GM23338 (cell line): Measurements from ENCODE around the gene ANKRD11. TPM values are rescaled to one million over a fixed set of nuclear protein-coding genes. Genes with fewer than 3 reads are reported as not detected.

Source experiments
- ATAC-seq: fragments of 200-7000 bp; cut with Tn5 transposase; 3 replicates; pipeline ENCODE4 v1.9.1; 2020
- DNase-seq: peaks from one replicate; pipeline ENCODE4 v3.0.0-alpha.2; 2015; ENCODE audit warnings: low spot score
- H2AFZ ChIP-seq: fragments of 200-600 bp; sonication (generic); 2 replicates; pipeline ENCODE4 v1.8.0; 2016; ENCODE audit warnings: antibody characterized with exemption, mild to moderate bottlenecking, moderate library complexity
- H3F3A ChIP-seq: fragments of 200-600 bp; sonication (generic); replicated peaks from 2 replicates; pipeline ENCODE4 v1.8.0; 2017; ENCODE audit warnings: antibody characterized with exemption, mixed run types, low read depth
- H3K27ac ChIP-seq: fragments of 200-600 bp; sonication (generic); 2 replicates; pipeline ENCODE4 v1.6.1; 2016; ENCODE audit warnings: low read depth
- H3K27me3 ChIP-seq: fragments of 200-600 bp; sonication (generic); 2 replicates; pipeline ENCODE4 v1.8.0; 2016; ENCODE audit warnings: mild to moderate bottlenecking, mixed run types, moderate library complexity; ENCODE audit not compliant: insufficient read depth
- H3K36me3 ChIP-seq: fragments of 200-600 bp; sonication (generic); 2 replicates; pipeline ENCODE4 v1.8.0; 2016; ENCODE audit warnings: mild to moderate bottlenecking; ENCODE audit not compliant: insufficient read depth
- H3K4me1 ChIP-seq: fragments of 200-600 bp; sonication (generic); 2 replicates; pipeline ENCODE4 v1.8.0; 2016; ENCODE audit warnings: mild to moderate bottlenecking, moderate library complexity; ENCODE audit not compliant: insufficient read depth
- H3K4me2 ChIP-seq: fragments of 200-600 bp; sonication (generic); 2 replicates; pipeline ENCODE4 v1.7.1; 2017; ENCODE audit warnings: mixed run types
- H3K4me3 ChIP-seq: fragments of 200-600 bp; sonication (generic); 2 replicates; pipeline ENCODE4 v1.6.1; 2016; ENCODE audit warnings: mixed run types
- H3K79me2 ChIP-seq: fragments of 200-600 bp; sonication (generic); replicated peaks from 2 replicates; pipeline ENCODE4 v1.8.0; 2017; ENCODE audit warnings: mild to moderate bottlenecking; ENCODE audit not compliant: insufficient read depth
- H3K9me2 ChIP-seq: fragments of 200-600 bp; sonication (generic); 2 replicates; pipeline ENCODE4 v1.8.0; 2017; ENCODE audit not compliant: insufficient read depth
- H4K20me1 ChIP-seq: fragments of 200-600 bp; sonication (generic); replicated peaks from 2 replicates; pipeline ENCODE4 v1.8.0; 2017; ENCODE audit warnings: mild to moderate bottlenecking; ENCODE audit not compliant: insufficient read depth
- H3K27ac Mint-ChIP-seq: 2 replicates; pipeline ENCODE4 v1.8.0; 2020; ENCODE audit warnings: inconsistent platforms, mild to moderate bottlenecking, moderate library complexity, mixed read lengths
- H3K27me3 Mint-ChIP-seq: 3 replicates; pipeline ENCODE4 v1.8.0; 2022; ENCODE audit warnings: low read depth, mild to moderate bottlenecking, moderate library complexity, mixed read lengths, inconsistent platforms; ENCODE audit not compliant: insufficient read depth, poor library complexity
- H3K36me3 Mint-ChIP-seq: 3 replicates; pipeline ENCODE4 v1.8.0; 2021; ENCODE audit warnings: low read depth, mild to moderate bottlenecking, inconsistent platforms, moderate library complexity, mixed read lengths
- H3K4me1 Mint-ChIP-seq: 3 replicates; pipeline ENCODE4 v1.8.0; 2020; ENCODE audit warnings: mild to moderate bottlenecking, inconsistent platforms, mixed read lengths
- H3K4me3 Mint-ChIP-seq: 3 replicates; pipeline ENCODE4 v1.8.0; 2021; ENCODE audit warnings: moderate library complexity, mild to moderate bottlenecking, inconsistent platforms, mixed read lengths
- H3K9me3 Mint-ChIP-seq: 3 replicates; pipeline ENCODE4 v1.8.0; 2020; ENCODE audit warnings: moderate library complexity, mild to moderate bottlenecking, inconsistent platforms, mixed read lengths
- CREB1 ChIP-seq: fragments of 250-450 bp; sonication (Bioruptor Pico); IDR thresholded peaks from 2 replicates; pipeline ENCODE4 v1.5.0; 2020; ENCODE audit warnings: low read depth, mild to moderate bottlenecking, moderate library complexity
- EZH2 ChIP-seq: fragments of 200-600 bp; sonication (generic); IDR thresholded peaks from one replicate; pipeline ENCODE4 v1.8.0; 2017; ENCODE audit warnings: antibody characterized with exemption, mild to moderate bottlenecking, low read depth; ENCODE audit not compliant: unreplicated experiment
- JUNB ChIP-seq: IDR thresholded peaks from one replicate; pipeline ENCODE4 v1.6.1; 2016; ENCODE audit warnings: antibody characterized with exemption; ENCODE audit not compliant: unreplicated experiment
- polyA plus RNA-seq: library from polyadenylated mRNA; unstranded; fragments of >200 nt; fragmentation: Nextera tagmentation; extraction: Ambion mirVana; gene quantifications from 2 replicates; pipeline ENCODE4 v1.2.1, GENCODE V29; 2016
- total RNA-seq: library from RNA; depleted of rRNA; stranded (reverse); fragments of >200 nt; shearing (Covaris generic); gene quantifications from 2 replicates; pipeline ENCODE4 v1.2.3, GENCODE V29; 2014
- TF ChIP-seq, protein P1 (sequence below): IDR thresholded peaks from 2 replicates; pipeline ENCODE4 v1.6.1; 2016; ENCODE audit warnings: antibody characterized with exemption
- TF ChIP-seq, protein P2 (sequence below): fragments of 250-450 bp; sonication (Bioruptor Pico); IDR thresholded peaks from 2 replicates; pipeline ENCODE4 v1.5.0; 2020; ENCODE audit warnings: mild to moderate bottlenecking, moderate library complexity
- TF ChIP-seq, protein P3 (sequence below): IDR thresholded peaks from one replicate; pipeline ENCODE4 v1.6.1; 2018; ENCODE audit warnings: antibody characterized with exemption; ENCODE audit not compliant: unreplicated experiment

Gene ANKRD11
- total and polyA plus RNA-seq, 2 experiments from 2014 or later, result 130 to 159 TPM

DNA sequence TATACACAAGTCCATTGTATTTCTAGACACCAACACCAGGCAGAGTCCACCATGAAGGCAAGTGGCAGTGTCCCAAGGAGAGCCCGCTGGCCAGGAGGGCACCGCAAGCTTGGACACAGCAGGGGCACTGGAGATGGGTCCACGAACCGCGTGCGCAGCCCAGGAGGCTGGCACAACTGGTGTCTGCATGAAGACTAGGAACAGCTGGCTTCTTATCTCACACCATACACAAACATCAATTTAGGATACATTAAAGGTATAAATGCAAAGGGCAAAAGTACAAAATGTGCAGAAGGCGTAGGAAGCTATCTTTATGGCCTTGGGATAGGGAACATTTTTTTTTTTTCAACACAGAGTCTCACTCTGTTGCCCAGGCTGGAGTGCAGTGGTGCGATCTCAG, 52.4 kb downstream of the ANKRD11 start:
- no peak for ATAC-seq
- H3K36me3 Mint-ChIP-seq, result peaks cover 26% of the 10 kb centered on the region
- peaks cover 89% of the 10 kb centered on the region for H4K20me1 ChIP-seq

More for the DNA sequence above, 52.4 kb downstream of the ANKRD11 start:
- Mint-ChIP-seq H3K4me1 (peaks cover 63% of the 10 kb centered on the region), H3K27me3 (peaks cover 19% of the 10 kb centered on the region), H3K27ac (no peak overlapping the region), H3K4me3 (no peak overlapping the region), H3K9me3 (no peaks in the 10 kb centered on the region; the same call in 1 of the 3 replicates)
- TF ChIP-seq EZH2 (no peak), CREB1 (CRISPR knock-in tag) (no peak), JUNB (no peak)
- TF ChIP-seq, protein P1, sequence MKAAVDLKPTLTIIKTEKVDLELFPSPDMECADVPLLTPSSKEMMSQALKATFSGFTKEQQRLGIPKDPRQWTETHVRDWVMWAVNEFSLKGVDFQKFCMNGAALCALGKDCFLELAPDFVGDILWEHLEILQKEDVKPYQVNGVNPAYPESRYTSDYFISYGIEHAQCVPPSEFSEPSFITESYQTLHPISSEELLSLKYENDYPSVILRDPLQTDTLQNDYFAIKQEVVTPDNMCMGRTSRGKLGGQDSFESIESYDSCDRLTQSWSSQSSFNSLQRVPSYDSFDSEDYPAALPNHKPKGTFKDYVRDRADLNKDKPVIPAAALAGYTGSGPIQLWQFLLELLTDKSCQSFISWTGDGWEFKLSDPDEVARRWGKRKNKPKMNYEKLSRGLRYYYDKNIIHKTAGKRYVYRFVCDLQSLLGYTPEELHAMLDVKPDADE, result no peak
- TF ChIP-seq, protein P2, sequence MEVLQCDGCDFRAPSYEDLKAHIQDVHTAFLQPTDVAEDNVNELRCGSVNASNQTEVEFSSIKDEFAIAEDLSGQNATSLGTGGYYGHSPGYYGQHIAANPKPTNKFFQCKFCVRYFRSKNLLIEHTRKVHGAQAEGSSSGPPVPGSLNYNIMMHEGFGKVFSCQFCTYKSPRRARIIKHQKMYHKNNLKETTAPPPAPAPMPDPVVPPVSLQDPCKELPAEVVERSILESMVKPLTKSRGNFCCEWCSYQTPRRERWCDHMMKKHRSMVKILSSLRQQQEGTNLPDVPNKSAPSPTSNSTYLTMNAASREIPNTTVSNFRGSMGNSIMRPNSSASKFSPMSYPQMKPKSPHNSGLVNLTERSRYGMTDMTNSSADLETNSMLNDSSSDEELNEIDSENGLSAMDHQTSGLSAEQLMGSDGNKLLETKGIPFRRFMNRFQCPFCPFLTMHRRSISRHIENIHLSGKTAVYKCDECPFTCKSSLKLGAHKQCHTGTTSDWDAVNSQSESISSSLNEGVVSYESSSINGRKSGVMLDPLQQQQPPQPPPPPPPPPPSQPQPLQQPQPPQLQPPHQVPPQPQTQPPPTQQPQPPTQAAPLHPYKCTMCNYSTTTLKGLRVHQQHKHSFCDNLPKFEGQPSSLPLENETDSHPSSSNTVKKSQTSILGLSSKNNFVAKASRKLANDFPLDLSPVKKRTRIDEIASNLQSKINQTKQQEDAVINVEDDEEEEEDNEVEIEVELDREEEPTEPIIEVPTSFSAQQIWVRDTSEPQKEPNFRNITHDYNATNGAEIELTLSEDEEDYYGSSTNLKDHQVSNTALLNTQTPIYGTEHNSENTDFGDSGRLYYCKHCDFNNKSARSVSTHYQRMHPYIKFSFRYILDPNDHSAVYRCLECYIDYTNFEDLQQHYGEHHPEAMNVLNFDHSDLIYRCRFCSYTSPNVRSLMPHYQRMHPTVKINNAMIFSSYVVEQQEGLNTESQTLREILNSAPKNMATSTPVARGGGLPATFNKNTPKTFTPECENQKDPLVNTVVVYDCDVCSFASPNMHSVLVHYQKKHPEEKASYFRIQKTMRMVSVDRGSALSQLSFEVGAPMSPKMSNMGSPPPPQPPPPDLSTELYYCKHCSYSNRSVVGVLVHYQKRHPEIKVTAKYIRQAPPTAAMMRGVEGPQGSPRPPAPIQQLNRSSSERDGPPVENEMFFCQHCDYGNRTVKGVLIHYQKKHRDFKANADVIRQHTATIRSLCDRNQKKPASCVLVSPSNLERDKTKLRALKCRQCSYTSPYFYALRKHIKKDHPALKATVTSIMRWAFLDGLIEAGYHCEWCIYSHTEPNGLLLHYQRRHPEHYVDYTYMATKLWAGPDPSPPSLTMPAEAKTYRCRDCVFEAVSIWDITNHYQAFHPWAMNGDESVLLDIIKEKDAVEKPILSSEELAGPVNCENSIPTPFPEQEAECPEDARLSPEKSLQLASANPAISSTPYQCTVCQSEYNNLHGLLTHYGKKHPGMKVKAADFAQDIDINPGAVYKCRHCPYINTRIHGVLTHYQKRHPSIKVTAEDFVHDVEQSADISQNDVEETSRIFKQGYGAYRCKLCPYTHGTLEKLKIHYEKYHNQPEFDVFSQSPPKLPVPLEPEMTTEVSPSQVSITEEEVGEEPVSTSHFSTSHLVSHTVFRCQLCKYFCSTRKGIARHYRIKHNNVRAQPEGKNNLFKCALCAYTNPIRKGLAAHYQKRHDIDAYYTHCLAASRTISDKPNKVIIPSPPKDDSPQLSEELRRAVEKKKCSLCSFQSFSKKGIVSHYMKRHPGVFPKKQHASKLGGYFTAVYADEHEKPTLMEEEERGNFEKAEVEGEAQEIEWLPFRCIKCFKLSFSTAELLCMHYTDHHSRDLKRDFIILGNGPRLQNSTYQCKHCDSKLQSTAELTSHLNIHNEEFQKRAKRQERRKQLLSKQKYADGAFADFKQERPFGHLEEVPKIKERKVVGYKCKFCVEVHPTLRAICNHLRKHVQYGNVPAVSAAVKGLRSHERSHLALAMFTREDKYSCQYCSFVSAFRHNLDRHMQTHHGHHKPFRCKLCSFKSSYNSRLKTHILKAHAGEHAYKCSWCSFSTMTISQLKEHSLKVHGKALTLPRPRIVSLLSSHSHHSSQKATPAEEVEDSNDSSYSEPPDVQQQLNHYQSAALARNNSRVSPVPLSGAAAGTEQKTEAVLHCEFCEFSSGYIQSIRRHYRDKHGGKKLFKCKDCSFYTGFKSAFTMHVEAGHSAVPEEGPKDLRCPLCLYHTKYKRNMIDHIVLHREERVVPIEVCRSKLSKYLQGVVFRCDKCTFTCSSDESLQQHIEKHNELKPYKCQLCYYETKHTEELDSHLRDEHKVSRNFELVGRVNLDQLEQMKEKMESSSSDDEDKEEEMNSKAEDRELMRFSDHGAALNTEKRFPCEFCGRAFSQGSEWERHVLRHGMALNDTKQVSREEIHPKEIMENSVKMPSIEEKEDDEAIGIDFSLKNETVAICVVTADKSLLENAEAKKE (CRISPR knock-in tag), result no peak
- TF ChIP-seq, protein P3, sequence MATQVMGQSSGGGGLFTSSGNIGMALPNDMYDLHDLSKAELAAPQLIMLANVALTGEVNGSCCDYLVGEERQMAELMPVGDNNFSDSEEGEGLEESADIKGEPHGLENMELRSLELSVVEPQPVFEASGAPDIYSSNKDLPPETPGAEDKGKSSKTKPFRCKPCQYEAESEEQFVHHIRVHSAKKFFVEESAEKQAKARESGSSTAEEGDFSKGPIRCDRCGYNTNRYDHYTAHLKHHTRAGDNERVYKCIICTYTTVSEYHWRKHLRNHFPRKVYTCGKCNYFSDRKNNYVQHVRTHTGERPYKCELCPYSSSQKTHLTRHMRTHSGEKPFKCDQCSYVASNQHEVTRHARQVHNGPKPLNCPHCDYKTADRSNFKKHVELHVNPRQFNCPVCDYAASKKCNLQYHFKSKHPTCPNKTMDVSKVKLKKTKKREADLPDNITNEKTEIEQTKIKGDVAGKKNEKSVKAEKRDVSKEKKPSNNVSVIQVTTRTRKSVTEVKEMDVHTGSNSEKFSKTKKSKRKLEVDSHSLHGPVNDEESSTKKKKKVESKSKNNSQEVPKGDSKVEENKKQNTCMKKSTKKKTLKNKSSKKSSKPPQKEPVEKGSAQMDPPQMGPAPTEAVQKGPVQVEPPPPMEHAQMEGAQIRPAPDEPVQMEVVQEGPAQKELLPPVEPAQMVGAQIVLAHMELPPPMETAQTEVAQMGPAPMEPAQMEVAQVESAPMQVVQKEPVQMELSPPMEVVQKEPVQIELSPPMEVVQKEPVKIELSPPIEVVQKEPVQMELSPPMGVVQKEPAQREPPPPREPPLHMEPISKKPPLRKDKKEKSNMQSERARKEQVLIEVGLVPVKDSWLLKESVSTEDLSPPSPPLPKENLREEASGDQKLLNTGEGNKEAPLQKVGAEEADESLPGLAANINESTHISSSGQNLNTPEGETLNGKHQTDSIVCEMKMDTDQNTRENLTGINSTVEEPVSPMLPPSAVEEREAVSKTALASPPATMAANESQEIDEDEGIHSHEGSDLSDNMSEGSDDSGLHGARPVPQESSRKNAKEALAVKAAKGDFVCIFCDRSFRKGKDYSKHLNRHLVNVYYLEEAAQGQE, result no peak
- Histone ChIP-seq H3K4me1 (peaks cover 54% of the 10 kb centered on the region), H3K79me2 (peaks cover 99% of the 10 kb centered on the region), H3K4me3 (no peak overlapping the region), H3K9me2 (no peaks in the 10 kb centered on the region), H2AFZ (no peak overlapping the region), H3K4me2 (no peak overlapping the region), H3K36me3 (no peaks in the 10 kb centered on the region), H3K27ac (no peak overlapping the region), H3K27me3 (no peaks in the 10 kb centered on the region), H3F3A (0 out of 2 replicates have a peak, but pooled peaks cover 9% of the 10 kb centered on the region)
- no peak for DNase-seq
